ENCODE data around the gene KLHDC8B. TPM values are rescaled to one million over a fixed set of nuclear protein-coding genes. Genes with fewer than 3 reads are reported as not detected.

The KLHDC8B gene
- total and polyA plus RNA-seq, 9 of the 15 experiments (the other 6 are each of a cell fraction or from before 2014, with no cell fraction given): 6.9 to 34.8 (median 25.2) TPM

GRCh38 chr3:49180116-49180515, 8.7 kb downstream of the KLHDC8B start:
- CTCF ChIA-PET (ENCODE audit: low intra/inter-chr PET ratio): no interaction called here
- Histone ChIP-seq H3K4me3 (no peak overlapping the region), H3K27me3 (ENCODE audit: control insufficient read depth in 2 of 2, insufficient read depth in 2 of 2, low read length in 2 of 2) (no peaks in the 10 kb centered on the region), H3K27ac (ENCODE audit: extremely low read depth, low read depth, low read length) (no peak overlapping the region), H3K79me2 (ENCODE audit: control insufficient read depth, insufficient read depth, low read length) (no peaks in the 10 kb centered on the region), H3K9ac (ENCODE audit: insufficient read depth in 1 of 2, low read depth in 2 of 2, low read length in 2 of 2) (no peak overlapping the region), H3K4me1 (replicated peaks in 1 of 2; ENCODE audit: control insufficient read depth in 2 of 2, insufficient read depth in 2 of 2, low read length in 2 of 2) (peaks cover 0 to 8% of the 10 kb centered on the region in 2 experiments; a peak in 1 of 5 replicates), H3K36me3 (ENCODE audit: control insufficient read depth, insufficient read depth, low read length) (peaks cover 4% of the 10 kb centered on the region), H3K4me2 (ENCODE audit: insufficient read depth, low read length) (no peak overlapping the region), H4K20me1 (replicated peaks; ENCODE audit: control insufficient read depth, insufficient read depth, low read length) (no peaks in the 10 kb centered on the region), H3K9me1 (ENCODE audit: control insufficient read depth, insufficient read depth, low read length) (peaks cover 3% of the 10 kb centered on the region), H2AFZ (ENCODE audit: low read depth, low read length) (no peak overlapping the region), H3K9me3 (replicated peaks; ENCODE audit: control insufficient read depth, insufficient read depth, low read depth, low read length) (no peaks in the 10 kb centered on the region)
- POLR2A ChIA-PET: no interaction called here
- BruUV-seq (replicated peaks): no TSS peak
- DNase-seq (ENCODE audit: extremely low read depth in 1 of 4, low spot score in 3 of 4) (no peak), ATAC-seq (no peak), FAIRE-seq (no peak)
- TF ChIP-seq CREM (IDR thresholded peaks at IDR 0.05; ENCODE audit: low read depth) (no peak), ZFP30 (CRISPR knock-in tag; IDR thresholded peaks at IDR 0.05; ENCODE audit: borderline replicate concordance) (no peak), FOXA3 (CRISPR knock-in tag; conservative IDR thresholded peaks at IDR 0.05 in 1 of 2, IDR thresholded peaks at IDR 0.05 in 1 of 2) (no peak)
- intact Hi-C loops (cut with micrococcal nuclease) (no loop called here), in situ Hi-C loops (cut with MboI) (no loop called here)

GRCh38 chr3:49181351-49181750, 10.0 kb downstream of the KLHDC8B start:
- no peaks in the 10 kb centered on the region for H3K9me3 ChIP-seq (replicated peaks; ENCODE audit: control insufficient read depth, insufficient read depth, low read depth, low read length)
- FAIRE-seq: no peak
- no peak for TF ChIP-seq CTCFL (IDR thresholded peaks at IDR 0.05; ENCODE audit: borderline replicate concordance, insufficient read depth, low read depth, low read length, poor library complexity, severe bottlenecking)
- no peak for TF ChIP-seq SIN3A (IDR thresholded peaks at IDR 0.05; ENCODE audit: borderline replicate concordance in 2 of 2, control insufficient read depth in 1 of 2, low read depth in 2 of 2, low read length in 2 of 2)
- no peak for TF ChIP-seq ZC3H4 (CRISPR knock-in tag; IDR thresholded peaks at IDR 0.05; ENCODE audit: borderline replicate concordance)
- no peak for TF ChIP-seq CCNT2 (IDR thresholded peaks at IDR 0.05; ENCODE audit: borderline replicate concordance, extremely low read depth, insufficient read length, low read depth, low read length)
- no peak for TF ChIP-seq SIRT6 (IDR thresholded peaks at IDR 0.05; ENCODE audit: low read depth, low read length)
- TF ChIP-seq SRF (CRISPR knock-in tag; IDR thresholded peaks at IDR 0.05): no peak
- no peak for TF ChIP-seq TGIF2 (CRISPR knock-in tag; IDR thresholded peaks at IDR 0.05)
- no peak for TF ChIP-seq E2F5 (CRISPR knock-in tag; IDR thresholded peaks at IDR 0.05)
- TF ChIP-seq POLR2H (tag; IDR thresholded peaks at IDR 0.05; ENCODE audit: low read depth): no peak
- no peak for TF ChIP-seq RBM15 (IDR thresholded peaks at IDR 0.05; ENCODE audit: insufficient read depth, low read length)

More at GRCh38 chr3:49181351-49181750, 10.0 kb downstream of the KLHDC8B start:
- H3K79me2 ChIP-seq (ENCODE audit: control insufficient read depth, insufficient read depth, low read length): no peaks in the 10 kb centered on the region
- H3K4me2 ChIP-seq (ENCODE audit: insufficient read depth, low read length): no peak overlapping the region
- no peaks in the 10 kb centered on the region for H3K9me1 ChIP-seq (ENCODE audit: control insufficient read depth, insufficient read depth, low read length)
- H3K4me3 ChIP-seq: no peak overlapping the region
- no peaks in the 10 kb centered on the region for H4K20me1 ChIP-seq (replicated peaks; ENCODE audit: control insufficient read depth, insufficient read depth, low read length)
- no TSS peak for BruUV-seq (replicated peaks)
- POLR2A ChIA-PET: interaction anchor here (0.6 kb wide), 1 partner anchor 10 kb away, joined by 3 read pairs; the partner anchor contains the start of gene KLHDC8B
- no peak overlapping the region for H3K9ac ChIP-seq (ENCODE audit: insufficient read depth in 1 of 2, low read depth in 2 of 2, low read length in 2 of 2)
- ATAC-seq (no peak), DNase-seq (ENCODE audit: extremely low read depth in 1 of 4, low spot score in 3 of 4) (no peak)
- H2AFZ ChIP-seq (ENCODE audit: low read depth, low read length): no peak overlapping the region
- H3K36me3 ChIP-seq (ENCODE audit: control insufficient read depth, insufficient read depth, low read length): no peaks in the 10 kb centered on the region; the same call in 2 of the 3 replicates
- intact Hi-C loops (cut with micrococcal nuclease): no loop called here
- WGBS (ENCODE audit: insufficient coverage, low coverage, missing lambda C conversion rate): 75% methylated on average over 3 of the region's 6 CpGs
- in situ Hi-C loops (cut with MboI): no loop called here
- peaks cover 0 to 5% of the 10 kb centered on the region in 2 experiments; a peak in 1 of 5 replicates for H3K4me1 ChIP-seq (replicated peaks in 1 of 2; ENCODE audit: control insufficient read depth in 2 of 2, insufficient read depth in 2 of 2, low read length in 2 of 2)
- no peaks in the 10 kb centered on the region for H3K27me3 ChIP-seq (ENCODE audit: control insufficient read depth in 2 of 2, insufficient read depth in 2 of 2, low read length in 2 of 2)
- H3K27ac ChIP-seq (ENCODE audit: extremely low read depth, low read depth, low read length): no peak overlapping the region
- CTCF ChIA-PET (ENCODE audit: low intra/inter-chr PET ratio): no interaction called here

Data from K562 (cell line).